Ovary (tissue), 9 donors: ENCODE data around the gene TEX2. TPM values are rescaled to one million over a fixed set of nuclear protein-coding genes. Genes with fewer than 3 reads are reported as not detected.
A peak's percentile ranks its signal among the peaks of the same experiment; 100 is the strongest.

Experiments
- DNase-seq, 5 donors: peaks; one replicate each; pipeline ENCODE4 v3.0.0-alpha.2; 2019 to 2020
- H3K27ac ChIP-seq, 2 donors: fragments of 200-600 bp; one replicate each; pipeline versions ENCODE4 v1.5.1 to v1.8.0; 2019 to 2022
- H3K27me3 ChIP-seq: fragments of 200-600 bp; one replicate; pipeline ENCODE4 v1.8.0; 2022
- H3K36me3 ChIP-seq: fragments of 200-600 bp; sonication (generic); one replicate; pipeline ENCODE4 v1.5.1; 2019
- H3K4me1 ChIP-seq: one replicate; pipeline ENCODE4 v1.8.1; 2013; ENCODE audit warnings: mild to moderate bottlenecking, moderate library complexity; ENCODE audit not compliant: insufficient read depth
- H3K4me3 ChIP-seq: fragments of 200-600 bp; sonication (generic); one replicate; pipeline ENCODE4 v1.5.1; 2017
- H3K9me3 ChIP-seq, 2 donors: fragments of 200-600 bp in 1 of 2; sonication (generic) in 1 of 2; one replicate each; pipeline versions ENCODE4 v1.5.1 to v1.8.1; 2013 to 2019; ENCODE audit warnings: mild to moderate bottlenecking in 1 of 2, moderate library complexity in 1 of 2
- EP300 ChIP-seq: sonication (generic); formaldehyde crosslinking; IDR thresholded peaks from one replicate; pipeline ENCODE4 v1.6.1; 2017; ENCODE audit warnings: antibody characterized with exemption
- POLR2A ChIP-seq: fragments of 450-650 bp; IDR thresholded peaks from one replicate; pipeline ENCODE4 v1.6.1; 2017; ENCODE audit warnings: antibody characterized with exemption, mild to moderate bottlenecking, moderate library complexity
- WGBS, 3 donors: extraction: QIAGEN DNeasy Blood & Tissue Kit in 1 of 3; methylation state at CpG; one replicate each; pipeline versions ENCODE4 v1.1.5 to v1.1.7; 2013 to 2017; 5-methylcytosine and 5-hydroxymethylcytosine counted together
- intact Hi-C, 4 donors: fragments of 100-400 bp; cut with DNase I; formaldehyde crosslinking; loops; one replicate each; pipeline versions ENCODE4 v1.11.0 to v1.15.1; 2022 to 2023
- polyA plus RNA-seq, 2 donors: library from polyadenylated mRNA; stranded (reverse); fragments of 200-250 nt in 1 of 2; fragments of 350-450 nt in 1 of 2; fragmentation: Illumina TruSeq in 1 of 2; extraction: RNeasy Lipid Tissue Mini Kit (QIAGEN cat#74804) in 1 of 2; gene quantifications; one replicate each; pipeline ENCODE4 v1.2.3, GENCODE V29; 2013 to 2014
- total RNA-seq, 7 donors: library from RNA; depleted of rRNA in 2 of 7; stranded (reverse); fragments of >200 nt in 2 of 7; fragmentation: NEBNext Ultra II Directional in 3 of 7; extraction: Animal tissue kit (Norgen Biotek cat#: 25700) in 3 of 7; gene quantifications; one replicate each; pipeline versions ENCODE4 v1.1.0 to v1.2.4, GENCODE V29; 2016 to 2023
- TF ChIP-seq, protein P1 (sequence below), 3 donors: fragments of 450-650 bp in 2 of 3; fragments of 200-600 bp in 1 of 3; IDR thresholded peaks; one replicate each; pipeline versions ENCODE4 v1.5.1 to v1.8.0; 2016 to 2022; ENCODE audit warnings: antibody characterized with exemption in 3 of 3, mild to moderate bottlenecking in 1 of 3
- donor health status: DM: no; HTN: no; CAD: no; lungs with moderate emphysema.
- donor health status: DM: no; HTN: no; CAD: no.
- donor health status: Bipolar disorder and iron deficiency.
- donor health status: DM: yes; HTN: yes; CAD: no.
- donor health status: DM: no; HTN: no; CAD: no.
- donor health status: DM: yes; HTN: yes; CAD: no.

TEX2 gene
- total and polyA plus RNA-seq, 9 donors: 13.9 to 36.7 (median 31.4) TPM

GRCh38 chr17:64129515-64129764 lies 133.6 kb downstream of the TEX2 start:
- Histone ChIP-seq H3K36me3 (no peaks in the 10 kb centered on the region), H3K27me3 (no peaks in the 10 kb centered on the region), H3K4me3 (peak overlapping the region; percentile 52), H3K9me3 (no peaks in the 10 kb centered on the region), H3K4me1 (peaks cover 9% of the 10 kb centered on the region), H3K27ac (peak overlapping the region; percentile 88 to 91)
- intact Hi-C loops: no loop called here
- WGBS, 3 donors: 0 to 2% (median 1%) methylated on average over 15 to 31 of the region's 31 CpGs
- TF ChIP-seq POLR2A (no peak), EP300 (no peak)
- TF ChIP-seq, protein P1, sequence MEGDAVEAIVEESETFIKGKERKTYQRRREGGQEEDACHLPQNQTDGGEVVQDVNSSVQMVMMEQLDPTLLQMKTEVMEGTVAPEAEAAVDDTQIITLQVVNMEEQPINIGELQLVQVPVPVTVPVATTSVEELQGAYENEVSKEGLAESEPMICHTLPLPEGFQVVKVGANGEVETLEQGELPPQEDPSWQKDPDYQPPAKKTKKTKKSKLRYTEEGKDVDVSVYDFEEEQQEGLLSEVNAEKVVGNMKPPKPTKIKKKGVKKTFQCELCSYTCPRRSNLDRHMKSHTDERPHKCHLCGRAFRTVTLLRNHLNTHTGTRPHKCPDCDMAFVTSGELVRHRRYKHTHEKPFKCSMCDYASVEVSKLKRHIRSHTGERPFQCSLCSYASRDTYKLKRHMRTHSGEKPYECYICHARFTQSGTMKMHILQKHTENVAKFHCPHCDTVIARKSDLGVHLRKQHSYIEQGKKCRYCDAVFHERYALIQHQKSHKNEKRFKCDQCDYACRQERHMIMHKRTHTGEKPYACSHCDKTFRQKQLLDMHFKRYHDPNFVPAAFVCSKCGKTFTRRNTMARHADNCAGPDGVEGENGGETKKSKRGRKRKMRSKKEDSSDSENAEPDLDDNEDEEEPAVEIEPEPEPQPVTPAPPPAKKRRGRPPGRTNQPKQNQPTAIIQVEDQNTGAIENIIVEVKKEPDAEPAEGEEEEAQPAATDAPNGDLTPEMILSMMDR (IDR thresholded peaks at IDR 0.05): no peak
- DNase-seq: no peak

DNA sequence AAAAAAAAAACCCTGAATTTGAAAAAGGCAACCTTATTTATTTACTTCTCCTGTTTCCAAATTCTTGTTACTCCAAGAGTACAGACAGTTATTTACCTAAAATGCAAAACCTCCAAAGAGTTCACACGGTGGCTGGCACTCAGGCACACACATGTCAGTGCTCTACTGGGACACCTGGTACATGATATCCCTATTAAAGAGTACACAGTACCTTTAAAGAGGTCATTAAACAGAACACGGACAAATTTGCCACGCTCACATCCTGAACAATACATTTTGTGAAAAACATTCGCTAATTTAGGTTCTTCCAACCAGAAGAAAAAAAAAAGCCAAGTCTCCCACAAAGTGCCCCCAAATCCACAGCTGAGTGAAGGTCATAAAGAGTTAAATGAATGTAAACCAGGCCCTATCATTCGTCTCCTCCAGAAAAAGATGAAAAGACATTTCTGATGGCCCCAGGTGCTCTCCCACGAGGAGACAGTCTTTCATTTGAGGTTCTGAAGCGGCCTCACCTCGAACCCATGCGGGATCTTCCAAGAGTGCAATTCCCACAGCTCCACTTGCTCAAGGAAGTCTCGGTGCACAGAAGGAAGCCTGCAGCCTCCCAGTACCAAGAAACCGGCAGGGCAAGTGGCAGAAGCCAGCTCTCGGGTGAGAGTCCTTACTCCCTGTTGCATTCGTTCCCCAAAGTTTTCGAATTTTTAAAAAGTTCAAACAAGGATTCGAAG lies 134.1 kb downstream of the TEX2 start:
- Histone ChIP-seq H3K4me1 (peaks cover 9% of the 10 kb centered on the region), H3K27ac (peak overlapping the region; percentile 88 to 91), H3K4me3 (peak overlapping the region; percentile 52), H3K9me3 (no peaks in the 10 kb centered on the region), H3K27me3 (no peaks in the 10 kb centered on the region), H3K36me3 (no peaks in the 10 kb centered on the region)
- intact Hi-C loops: no loop called here
- DNase-seq: peak in 3 of 5 donors; percentile 38 to 52 (median 47)
- WGBS, 3 donors: 8 to 12% (median 10%) methylated on average over 15 of the region's 15 CpGs
- TF ChIP-seq EP300 (no peak), POLR2A (no peak)
- TF ChIP-seq, protein P1 (IDR thresholded peaks at IDR 0.05): no peak

DNA sequence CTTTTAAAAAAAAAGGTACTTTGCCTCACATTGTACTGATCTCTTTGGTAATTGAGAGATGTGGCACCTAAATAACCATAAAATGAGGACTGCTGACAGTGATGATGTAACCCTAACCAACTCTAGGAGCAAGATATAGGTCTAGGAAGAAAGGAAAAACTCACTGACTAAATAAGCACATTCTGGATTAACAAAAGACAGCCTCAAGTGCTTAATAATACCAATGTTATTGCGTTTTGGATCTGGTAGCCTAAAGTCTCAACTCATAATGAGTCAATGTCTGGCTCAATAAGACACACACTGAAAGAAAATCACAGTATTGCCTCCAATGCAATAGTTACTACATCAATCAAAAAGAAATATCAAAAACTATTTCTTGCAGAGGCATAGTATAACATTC lies 136.1 kb downstream of the TEX2 start:
- Histone ChIP-seq H3K9me3 (no peaks in the 10 kb centered on the region), H3K27me3 (no peaks in the 10 kb centered on the region), H3K4me1 (peaks cover 9% of the 10 kb centered on the region), H3K36me3 (no peaks in the 10 kb centered on the region), H3K4me3 (no peak overlapping the region), H3K27ac (no peak overlapping the region)
- no peak for TF ChIP-seq POLR2A
- TF ChIP-seq, protein P1 (IDR thresholded peaks at IDR 0.05): no peak
- no peak for TF ChIP-seq EP300
- intact Hi-C loops: no loop called here
- DNase-seq: no peak
- WGBS, 3 donors: 59 to 86% (median 75%) methylated on average over 1 of the region's 1 CpG

GRCh38 chr17:64125937-64126336 lies 137.1 kb downstream of the TEX2 start:
- WGBS, 3 donors: 62 to 66% (median 65%) methylated on average over 3 of the region's 3 CpGs
- Histone ChIP-seq H3K27me3 (no peaks in the 10 kb centered on the region), H3K4me1 (peaks cover 3% of the 10 kb centered on the region), H3K9me3 (no peaks in the 10 kb centered on the region), H3K27ac (no peak overlapping the region), H3K36me3 (no peaks in the 10 kb centered on the region), H3K4me3 (no peak overlapping the region)
- TF ChIP-seq, protein P1 (IDR thresholded peaks at IDR 0.05): no peak
- no peak for TF ChIP-seq POLR2A
- TF ChIP-seq EP300: no peak
- intact Hi-C loops: no loop called here
- DNase-seq: no peak
